Stimulated activated CD8-positive, alpha-beta memory T cell treated with anti-CD3 and anti-CD28 coated beads, Interleukin-4, amount 100 ng/mL, for 4 hours (primary cell): ENCODE data around the gene RBP7.

Experiments used
- DNase-seq, 2 donors: peaks; one replicate each; pipeline ENCODE4 v3.0.0-alpha.2; 2020; ENCODE audit warnings: low read depth in 2 of 2, low spot score in 1 of 2

RBP7 gene

GRCh38 chr1:10064416-10065343, 67.7 kb downstream of the RBP7 start:
- no peak for DNase-seq

- DNase-seq: no peak
Observed at GRCh38 chr1:10065344-10065685, 68.3 kb downstream of the RBP7 start.
